GM21717 (cell line): ENCODE measurements around the gene EDIL3.
A peak's percentile ranks its signal among the peaks of the same experiment; 100 is the strongest.

ENCODE experiments used
- ATAC-seq: cut with Tn5 transposase; IDR thresholded peaks from one replicate; pipeline ENCODE4 v1.9.1; 2021; ENCODE audit warnings: mild to moderate bottlenecking, moderate library complexity; ENCODE audit not compliant: unreplicated experiment

The EDIL3 gene

DNA sequence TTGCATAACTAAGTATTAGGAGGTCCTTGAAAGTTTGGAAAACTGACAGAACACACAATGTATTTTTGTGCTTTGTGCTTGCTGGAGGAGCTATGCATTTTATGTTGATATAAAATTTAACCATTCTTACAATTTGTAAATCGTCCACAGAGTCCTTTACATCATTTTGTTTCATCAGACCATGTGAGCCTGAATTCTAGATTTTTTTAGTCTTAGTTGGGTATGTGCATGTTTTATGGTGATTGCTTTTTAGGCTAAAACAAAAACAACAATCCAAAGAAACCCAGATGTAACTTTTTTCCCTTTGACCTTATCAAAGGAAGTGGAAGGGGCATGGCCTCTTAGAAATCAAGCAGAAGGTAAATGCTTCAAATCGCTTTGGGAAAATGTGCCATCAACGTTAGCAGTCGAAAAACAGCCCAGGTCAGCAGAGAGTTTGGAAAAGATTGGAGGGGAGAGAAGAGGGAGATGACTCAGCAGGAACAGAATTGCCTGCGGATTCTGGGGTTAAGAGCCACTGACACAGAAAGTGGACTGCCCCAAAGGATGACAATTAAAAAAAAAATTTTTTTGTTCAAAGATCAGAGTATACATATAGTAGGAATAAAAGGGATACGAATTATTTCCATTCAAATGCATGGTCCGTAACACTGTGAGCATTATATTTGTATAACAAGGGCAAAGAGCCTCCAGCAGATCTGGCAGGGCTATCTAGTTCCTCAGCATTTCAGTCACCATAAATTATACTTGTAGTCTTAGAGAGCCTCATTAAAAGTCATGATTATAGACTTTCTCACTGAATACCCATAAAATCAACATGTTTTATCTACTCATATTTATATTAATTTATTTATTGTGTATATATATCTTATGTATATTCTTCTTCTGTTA lies 410.5 kb downstream of the EDIL3 start:
- no peak for ATAC-seq

GRCh38 chr5:83972909-83973308 lies 411.8 kb downstream of the EDIL3 start:
- ATAC-seq, result no peak

DNA sequence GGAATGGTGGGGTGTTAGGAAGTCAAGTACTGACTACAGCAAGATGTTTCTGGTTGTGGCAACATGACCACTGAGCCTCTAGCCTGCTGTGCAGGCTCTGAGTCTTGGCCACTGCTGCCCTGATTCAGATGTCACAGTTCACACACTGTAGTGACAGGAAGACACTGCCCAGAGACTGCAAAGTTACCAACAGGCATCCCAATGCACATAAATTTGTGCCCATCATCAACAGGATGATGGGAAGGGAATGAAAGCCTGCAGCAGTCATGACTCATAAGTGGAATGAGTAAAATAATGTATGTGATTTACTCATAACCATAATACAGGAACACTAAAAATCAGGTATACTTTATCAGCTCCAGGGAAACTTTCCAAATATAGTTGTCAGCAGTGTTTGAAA lies 412.4 kb downstream of the EDIL3 start:
- ATAC-seq, result no peak

- ATAC-seq, result no peak
Measured at GRCh38 chr5:83967417-83967816, 417.3 kb downstream of the EDIL3 start.

DNA sequence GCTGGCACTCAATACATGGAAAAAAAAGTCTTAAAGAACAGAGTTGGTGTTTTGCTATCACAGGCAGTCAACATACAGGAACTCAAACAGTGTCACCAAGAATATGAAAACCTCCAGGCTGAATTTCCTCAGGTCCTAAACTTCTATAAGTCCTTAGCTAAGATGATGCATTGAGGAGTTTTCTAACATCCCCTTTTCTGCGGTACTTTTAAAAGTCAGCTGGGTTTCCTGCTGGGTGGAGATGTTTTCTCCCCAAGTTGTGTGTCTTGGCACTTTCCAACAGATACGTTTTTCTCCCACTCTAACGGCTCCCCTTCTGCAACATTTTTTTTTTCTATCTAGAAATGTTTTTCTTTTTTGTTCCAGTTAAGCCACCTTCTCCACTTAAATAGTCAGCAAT lies 419.2 kb downstream of the EDIL3 start:
- no peak for ATAC-seq

DNA sequence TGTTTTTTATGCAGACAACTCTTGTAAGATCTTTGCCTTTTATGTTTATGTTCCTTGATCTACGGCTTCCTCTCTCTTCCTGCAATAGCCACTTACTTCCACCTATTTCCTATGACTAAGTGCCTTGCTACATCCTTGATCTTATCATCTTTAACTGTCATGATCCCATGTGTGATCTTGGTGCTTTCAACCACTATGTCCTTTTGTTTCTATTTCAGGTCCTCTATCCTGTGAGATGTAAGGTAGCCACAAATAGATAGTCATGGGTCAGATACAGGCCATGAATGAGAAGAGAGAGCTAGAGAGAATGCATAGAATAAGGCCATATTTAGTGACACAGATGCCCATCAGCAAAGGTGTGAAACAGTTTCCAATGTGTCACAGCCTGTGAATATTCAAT lies 420.4 kb downstream of the EDIL3 start:
- no peak for ATAC-seq

DNA sequence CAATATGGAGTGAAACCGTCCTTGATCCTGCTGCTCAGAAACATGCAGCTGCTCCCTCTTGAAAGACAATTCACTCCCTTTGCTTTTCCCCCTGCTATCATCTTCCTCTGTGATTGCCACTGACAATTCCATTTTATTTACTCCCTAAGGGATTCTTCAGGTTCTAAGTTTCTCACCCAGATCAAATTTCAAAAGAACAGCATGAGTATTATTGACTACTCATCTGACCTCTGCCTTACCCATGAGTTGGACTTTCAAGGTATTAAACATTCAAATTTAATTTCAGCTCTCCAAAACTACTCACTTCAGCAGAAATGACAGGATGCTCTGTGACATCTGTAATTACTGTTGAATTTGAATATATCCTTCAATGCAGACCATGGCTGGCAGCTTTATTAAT lies 427.5 kb downstream of the EDIL3 start:
- no peak for ATAC-seq

DNA sequence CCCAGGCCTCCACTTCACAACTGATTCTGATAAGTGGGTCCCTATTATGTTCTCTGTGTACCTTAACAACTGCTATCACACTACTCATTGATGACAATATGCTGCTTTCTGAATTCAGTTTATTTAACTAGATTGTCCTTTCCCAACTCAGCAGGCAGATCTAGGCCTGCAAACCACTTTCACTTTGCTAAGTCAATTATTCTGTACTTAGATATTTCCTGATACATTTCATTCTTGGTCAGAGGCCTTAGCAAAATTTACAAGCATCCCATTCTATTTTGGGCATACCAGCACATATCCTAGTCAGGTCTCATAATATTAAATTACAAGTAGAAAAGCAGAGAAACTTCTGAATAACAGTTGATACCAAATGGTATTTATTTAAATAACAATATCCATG lies 428.3 kb downstream of the EDIL3 start:
- no peak for ATAC-seq

DNA sequence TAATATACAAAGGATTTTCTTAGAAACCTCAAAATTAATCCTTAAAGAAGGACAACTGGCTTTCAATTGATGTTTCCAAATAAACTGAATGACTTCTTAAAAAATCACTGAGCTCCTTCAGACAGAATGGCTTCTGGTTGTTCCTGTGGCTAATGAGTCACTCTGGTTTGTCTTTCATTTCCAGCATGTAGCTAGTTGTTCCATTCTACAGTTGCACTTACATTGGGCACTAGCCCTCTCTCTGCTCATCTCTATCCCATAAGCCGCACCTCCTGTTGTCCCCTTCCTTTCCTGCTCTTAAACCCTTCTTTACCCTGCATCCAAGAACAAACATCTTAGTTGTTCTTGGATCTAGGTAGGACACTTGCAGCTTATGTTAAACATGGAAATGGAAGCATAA lies 428.8 kb downstream of the EDIL3 start:
- no peak for ATAC-seq

DNA sequence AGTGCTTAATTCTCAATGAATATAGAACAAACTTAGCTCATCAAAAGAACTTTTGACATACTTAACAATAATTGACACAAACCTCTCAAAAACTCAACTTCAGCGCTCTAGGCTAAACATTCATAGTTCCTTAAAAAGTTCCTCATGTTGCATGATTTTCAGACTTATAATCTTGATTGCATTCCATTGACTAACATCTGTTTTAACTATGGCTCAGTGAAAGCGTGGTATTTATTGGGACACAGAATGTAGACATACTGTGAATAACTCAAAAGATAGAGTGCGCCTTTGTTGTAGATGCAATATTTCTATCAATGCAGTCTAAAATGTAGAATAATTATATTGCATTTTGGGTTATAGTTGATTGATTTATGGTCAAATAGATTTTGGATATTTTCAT lies 436.9 kb downstream of the EDIL3 start:
- ATAC-seq, result no peak

DNA sequence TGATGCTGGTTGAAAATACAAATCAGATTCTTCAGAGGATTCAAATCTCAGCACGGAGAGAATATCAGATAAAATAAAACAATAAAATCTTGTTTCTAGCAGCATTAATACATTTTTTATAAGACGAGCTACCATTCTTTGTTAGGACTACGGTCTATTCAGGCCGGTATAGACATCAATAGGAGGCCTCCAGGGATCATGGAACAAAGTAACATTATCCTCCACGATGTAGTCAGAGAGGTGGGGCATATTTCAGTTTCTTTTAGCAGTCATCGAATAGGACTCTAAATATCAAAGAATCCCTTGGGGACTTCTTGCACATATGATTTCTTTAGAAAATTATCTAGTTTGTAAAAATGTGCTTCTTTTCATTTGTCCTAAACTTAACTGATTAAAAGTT lies 438.2 kb downstream of the EDIL3 start:
- no peak for ATAC-seq

DNA sequence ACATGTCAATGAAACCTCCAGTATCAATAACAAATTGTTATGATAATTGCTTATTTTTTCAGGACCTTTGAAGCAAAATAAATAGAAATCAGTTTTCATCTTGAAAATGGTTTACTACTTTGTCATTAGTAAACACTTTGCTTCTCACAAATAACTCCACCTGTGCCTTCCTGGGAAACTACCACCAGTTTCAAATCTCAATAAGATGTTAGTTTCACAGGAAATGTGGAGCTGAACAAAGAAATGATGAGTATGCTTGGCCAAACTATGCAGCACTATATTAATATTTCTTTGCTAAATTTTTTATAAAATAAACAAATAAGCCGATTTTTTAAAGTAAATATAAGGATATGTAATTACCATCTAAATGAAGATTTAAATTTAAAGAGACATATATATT lies 442.5 kb downstream of the EDIL3 start:
- ATAC-seq, result no peak

GRCh38 chr5:83937837-83938236 lies 446.8 kb downstream of the EDIL3 start:
- ATAC-seq, result no peak

DNA sequence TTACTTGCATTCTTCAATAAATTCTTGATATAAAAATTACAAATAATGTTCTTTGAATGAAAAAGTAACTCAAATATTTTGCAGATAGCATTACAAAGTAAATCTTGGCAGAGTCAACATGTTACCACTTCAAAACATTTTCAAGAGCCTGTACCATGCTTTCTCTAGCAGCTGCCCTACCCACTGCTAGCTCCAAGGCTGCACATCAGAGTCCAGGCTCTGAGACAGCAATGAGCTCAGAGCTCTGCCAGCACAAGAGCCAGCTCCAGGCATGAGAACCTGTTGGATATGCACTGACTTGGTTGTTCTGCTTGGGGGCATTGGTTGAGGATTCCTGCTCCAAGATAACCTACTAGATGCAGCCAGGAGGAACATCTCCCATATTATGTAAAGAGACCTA lies 452.7 kb downstream of the EDIL3 start:
- ATAC-seq, result no peak

GRCh38 chr5:83927140-83927733 lies 457.4 kb downstream of the EDIL3 start:
- ATAC-seq, result peak; percentile 63

DNA sequence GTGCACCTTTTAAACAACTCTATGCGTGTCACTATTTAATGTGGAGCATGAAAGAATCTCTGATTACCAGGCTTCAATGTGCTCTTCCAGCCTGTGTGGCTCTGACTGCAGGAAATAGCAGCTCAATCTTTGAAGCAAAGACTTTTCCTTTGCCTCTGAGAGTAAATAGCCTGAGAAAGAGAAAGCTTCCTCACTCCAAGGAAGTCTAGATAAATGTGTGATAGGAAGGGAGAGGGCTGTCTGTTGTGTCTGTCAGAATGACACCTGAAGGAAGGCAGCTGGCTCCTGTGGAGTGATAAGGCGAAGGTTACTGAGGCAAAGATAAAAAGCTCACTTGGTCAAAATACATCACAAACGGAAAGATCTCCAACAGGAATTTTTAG lies 458.7 kb downstream of the EDIL3 start:
- no peak for ATAC-seq

- ATAC-seq, result no peak
Measured at GRCh38 chr5:83925321-83925954, 459.2 kb downstream of the EDIL3 start.

DNA sequence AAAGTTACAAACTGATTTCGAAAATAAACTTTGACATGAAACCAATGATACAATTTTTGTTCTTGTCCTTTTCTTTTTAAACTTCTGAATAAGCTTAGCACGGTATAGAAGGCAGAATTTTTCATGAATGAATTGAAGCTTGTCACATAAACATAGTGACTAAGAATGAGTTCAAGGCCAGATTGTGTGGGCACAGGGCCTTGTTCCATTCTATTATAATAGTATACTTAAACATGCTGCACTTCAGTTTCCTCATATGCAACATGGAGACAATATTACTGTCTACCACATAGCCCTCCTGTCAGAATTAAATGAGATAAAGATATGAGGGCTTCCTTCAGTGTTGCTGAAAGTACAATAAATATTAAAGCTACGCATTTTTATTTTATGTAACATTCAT lies 459.8 kb downstream of the EDIL3 start:
- no peak for ATAC-seq

DNA sequence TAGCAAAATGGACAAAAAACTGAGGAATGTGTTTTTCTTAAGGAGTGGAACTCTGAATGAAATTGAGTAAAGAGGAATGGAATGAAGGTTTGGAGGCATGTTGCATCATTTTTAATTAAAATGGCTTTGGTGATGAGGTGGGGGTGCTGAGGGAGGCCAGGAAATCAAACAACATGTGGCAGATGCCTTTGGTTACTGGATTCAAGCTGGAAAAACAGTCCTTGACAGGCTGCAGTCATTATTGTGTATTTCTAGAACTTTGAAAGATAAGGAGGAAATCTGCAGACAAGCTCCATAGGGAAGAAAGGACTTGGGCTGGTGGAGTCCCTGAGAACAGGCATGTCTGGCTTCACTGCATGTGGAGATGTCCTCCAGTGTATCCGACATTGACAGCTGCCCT lies 460.5 kb downstream of the EDIL3 start:
- no peak for ATAC-seq

- ATAC-seq, result no peak
Measured at GRCh38 chr5:83922699-83923098, 462.0 kb downstream of the EDIL3 start.

- no peak for ATAC-seq
Measured at GRCh38 chr5:83921666-83922193, 462.9 kb downstream of the EDIL3 start.
